Lower leg skin (tissue), 4 donors: Measurements from ENCODE around the gene MBOAT2. TPM values are rescaled to one million over a fixed set of nuclear protein-coding genes. Genes with fewer than 3 reads are reported as not detected.

Source experiments
- DNase-seq, 2 donors: peaks; one replicate each; pipeline ENCODE4 v3.0.0-alpha.2; 2019; ENCODE audit warnings: low spot score in 2 of 2
- H3K4me3 ChIP-seq: fragments of 200-600 bp; sonication (generic); 2 replicates; pipeline ENCODE4 v1.5.1; 2017; ENCODE audit warnings: mild to moderate bottlenecking, low read depth; ENCODE audit not compliant: poor library complexity, severe bottlenecking
- POLR2A ChIP-seq, 2 donors: fragments of 450-650 bp; IDR thresholded peaks; one replicate each; pipeline ENCODE4 v1.6.1; 2016 to 2017; ENCODE audit warnings: antibody characterized with exemption in 2 of 2, mild to moderate bottlenecking in 1 of 2, moderate library complexity in 1 of 2
- WGBS, 2 donors: methylation state at CpG; one replicate each; pipeline ENCODE4 v1.1.5; 2018; 5-methylcytosine and 5-hydroxymethylcytosine counted together
- intact Hi-C: fragments of 100-400 bp; cut with DNase I; formaldehyde crosslinking; loops from one replicate; pipeline ENCODE4 v1.15.0; 2023; ENCODE audit warnings: low total_unique reads
- total RNA-seq, 4 donors: library from RNA; depleted of rRNA; stranded (reverse); fragments of >200 nt; gene quantifications; one replicate each; pipeline ENCODE4 v1.1.0, GENCODE V29; 2016
- TF ChIP-seq, protein P1 (sequence below), 3 donors: fragments of 450-650 bp; IDR thresholded peaks; one replicate each; pipeline ENCODE4 v1.5.1; 2016; ENCODE audit warnings: antibody characterized with exemption in 3 of 3, mild to moderate bottlenecking in 3 of 3, moderate library complexity in 2 of 3

MBOAT2 gene
- total RNA-seq, 4 donors from 2014 or later, result 47.2 to 92.3 (median 76.4) TPM

DNA sequence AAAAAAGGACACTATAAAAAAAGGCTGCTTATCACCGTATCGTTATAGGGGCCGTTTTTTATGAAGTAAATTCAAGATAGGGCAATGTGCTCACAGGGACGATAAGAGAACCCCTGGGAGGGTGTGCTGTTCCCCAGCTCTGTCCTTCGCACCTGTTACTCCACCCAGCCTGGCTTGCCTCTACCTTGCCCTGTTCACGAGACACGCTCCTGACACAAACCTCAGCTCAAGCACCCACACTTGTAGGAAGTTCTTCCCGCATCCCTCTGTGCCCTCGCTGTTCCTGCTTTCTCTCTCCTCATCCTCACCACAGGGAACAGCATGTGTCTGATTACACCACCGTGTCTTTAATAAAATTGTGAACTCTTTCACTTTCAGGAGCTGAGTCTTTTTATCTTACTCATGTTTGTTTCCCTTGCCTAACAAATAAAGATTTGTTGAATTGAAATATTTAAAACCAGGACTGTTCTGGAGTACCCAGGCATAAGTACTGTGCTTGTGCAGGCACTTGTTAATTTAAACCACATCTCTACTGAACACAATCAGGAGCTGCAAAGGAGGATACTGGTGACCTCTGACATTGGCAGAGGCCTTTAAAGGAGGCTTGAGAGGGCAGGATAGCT lies 140.0 kb downstream of the MBOAT2 start:
- TF ChIP-seq, protein P1, sequence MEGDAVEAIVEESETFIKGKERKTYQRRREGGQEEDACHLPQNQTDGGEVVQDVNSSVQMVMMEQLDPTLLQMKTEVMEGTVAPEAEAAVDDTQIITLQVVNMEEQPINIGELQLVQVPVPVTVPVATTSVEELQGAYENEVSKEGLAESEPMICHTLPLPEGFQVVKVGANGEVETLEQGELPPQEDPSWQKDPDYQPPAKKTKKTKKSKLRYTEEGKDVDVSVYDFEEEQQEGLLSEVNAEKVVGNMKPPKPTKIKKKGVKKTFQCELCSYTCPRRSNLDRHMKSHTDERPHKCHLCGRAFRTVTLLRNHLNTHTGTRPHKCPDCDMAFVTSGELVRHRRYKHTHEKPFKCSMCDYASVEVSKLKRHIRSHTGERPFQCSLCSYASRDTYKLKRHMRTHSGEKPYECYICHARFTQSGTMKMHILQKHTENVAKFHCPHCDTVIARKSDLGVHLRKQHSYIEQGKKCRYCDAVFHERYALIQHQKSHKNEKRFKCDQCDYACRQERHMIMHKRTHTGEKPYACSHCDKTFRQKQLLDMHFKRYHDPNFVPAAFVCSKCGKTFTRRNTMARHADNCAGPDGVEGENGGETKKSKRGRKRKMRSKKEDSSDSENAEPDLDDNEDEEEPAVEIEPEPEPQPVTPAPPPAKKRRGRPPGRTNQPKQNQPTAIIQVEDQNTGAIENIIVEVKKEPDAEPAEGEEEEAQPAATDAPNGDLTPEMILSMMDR (IDR thresholded peaks at IDR 0.05), result no peak
- TF ChIP-seq POLR2A (IDR thresholded peaks at IDR 0.05), result no peak
- H3K4me3 ChIP-seq, result no peak overlapping the region
- WGBS, 2 donors, result 92 to 93% methylated on average over 10 of the region's 10 CpGs
- intact Hi-C loops, result no loop called here
- peak in 1 of 2 donors; percentile 53 for DNase-seq

DNA sequence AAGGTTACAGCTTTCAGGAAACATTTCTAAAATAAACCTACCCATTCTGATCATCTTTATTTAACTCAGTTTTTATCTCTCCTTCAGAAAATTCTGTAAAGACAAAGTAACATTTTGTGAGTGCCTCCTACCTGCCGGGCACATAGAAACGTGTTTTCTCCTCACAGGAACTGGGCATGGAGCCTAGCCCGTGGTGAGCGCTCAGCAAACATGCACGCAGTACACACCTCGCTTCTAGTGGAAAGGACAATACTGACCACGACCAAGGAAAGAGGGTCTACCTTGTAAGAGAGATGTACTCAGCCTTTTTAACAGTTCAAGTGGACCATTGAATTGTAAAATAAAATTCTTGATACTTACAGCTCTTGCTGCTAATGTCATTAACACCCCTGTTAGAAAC lies 141.3 kb downstream of the MBOAT2 start:
- TF ChIP-seq POLR2A (IDR thresholded peaks at IDR 0.05), result no peak
- TF ChIP-seq, protein P1 (IDR thresholded peaks at IDR 0.05), result no peak
- intact Hi-C loops, result no loop called here
- DNase-seq, result peak in 1 of 2 donors; percentile 34
- H3K4me3 ChIP-seq, result no peak overlapping the region
- WGBS, 2 donors, result 77 to 87% methylated on average over 7 of the region's 7 CpGs

DNA sequence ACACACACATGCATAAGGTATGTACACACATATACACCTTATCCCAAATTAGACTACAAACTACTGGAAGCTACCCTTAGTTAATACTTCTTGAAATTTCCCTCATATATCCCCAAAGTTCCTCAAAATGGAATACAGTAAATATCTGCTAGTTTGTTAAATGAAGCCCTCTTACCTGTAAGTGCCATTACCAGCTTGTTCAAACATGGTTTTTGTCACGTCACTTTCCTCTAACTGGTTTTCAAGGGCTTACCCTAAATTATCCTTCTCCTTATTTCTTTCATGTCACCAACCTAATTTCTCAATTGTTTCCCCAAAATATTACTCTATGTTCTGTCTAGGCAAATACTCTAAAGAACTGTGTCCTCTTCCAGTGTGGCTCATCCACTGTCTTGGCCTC lies 141.7 kb downstream of the MBOAT2 start:
- intact Hi-C loops, result no loop called here
- no peak overlapping the region for H3K4me3 ChIP-seq
- WGBS, 2 donors, result 39 to 96% methylated on average over 1 of the region's 1 CpG
- TF ChIP-seq, protein P1 (IDR thresholded peaks at IDR 0.05), result no peak
- TF ChIP-seq POLR2A (IDR thresholded peaks at IDR 0.05), result no peak
- no peak for DNase-seq

DNA sequence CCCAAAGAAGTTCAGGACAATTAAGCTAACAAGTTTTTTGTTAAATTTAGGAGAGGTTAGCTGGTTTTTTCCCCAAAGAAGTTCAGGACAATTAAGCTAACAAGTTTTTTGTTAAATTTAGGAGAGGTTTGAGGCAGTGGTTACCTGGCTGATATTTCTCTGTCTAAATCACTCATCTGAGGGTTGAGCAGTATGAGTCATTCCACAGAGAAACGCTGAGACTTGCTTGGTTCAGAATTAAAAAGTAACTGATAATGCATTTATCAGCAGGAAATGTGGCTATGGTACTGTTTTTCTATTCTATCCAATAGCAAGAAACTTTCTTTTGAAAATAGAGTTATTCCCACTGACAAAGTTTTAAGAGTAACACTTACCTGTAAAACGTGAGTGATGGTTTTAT lies 143.2 kb downstream of the MBOAT2 start:
- no peak overlapping the region for H3K4me3 ChIP-seq
- intact Hi-C loops, result no loop called here
- 49 to 53% methylated on average over 2 of the region's 2 CpGs for WGBS, 2 donors
- TF ChIP-seq POLR2A (IDR thresholded peaks at IDR 0.05), result no peak
- TF ChIP-seq, protein P1 (IDR thresholded peaks at IDR 0.05), result no peak
- DNase-seq, result no peak

DNA sequence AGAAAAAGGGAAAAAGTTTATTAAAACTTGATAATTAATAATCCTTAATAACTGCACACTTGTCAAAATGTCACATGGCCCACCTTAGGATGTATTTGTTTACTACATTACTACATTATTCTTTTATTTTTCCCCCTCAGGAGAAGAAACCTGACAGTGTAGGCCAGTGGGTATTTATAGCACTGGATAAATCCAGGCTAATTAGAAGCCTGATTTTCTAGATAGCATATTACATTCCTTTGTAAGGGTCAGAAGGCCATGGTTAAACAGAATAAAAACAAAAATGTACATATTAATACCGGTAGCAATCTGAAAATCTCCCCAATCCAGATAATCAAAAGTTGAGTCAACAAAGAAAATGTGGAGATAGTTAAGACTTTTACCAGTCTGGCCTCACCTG lies 144.6 kb downstream of the MBOAT2 start:
- DNase-seq, result no peak
- intact Hi-C loops, result no loop called here
- 64 to 77% methylated on average over 1 of the region's 1 CpG for WGBS, 2 donors
- TF ChIP-seq, protein P1 (IDR thresholded peaks at IDR 0.05), result no peak
- no peak for TF ChIP-seq POLR2A (IDR thresholded peaks at IDR 0.05)
- no peak overlapping the region for H3K4me3 ChIP-seq

DNA sequence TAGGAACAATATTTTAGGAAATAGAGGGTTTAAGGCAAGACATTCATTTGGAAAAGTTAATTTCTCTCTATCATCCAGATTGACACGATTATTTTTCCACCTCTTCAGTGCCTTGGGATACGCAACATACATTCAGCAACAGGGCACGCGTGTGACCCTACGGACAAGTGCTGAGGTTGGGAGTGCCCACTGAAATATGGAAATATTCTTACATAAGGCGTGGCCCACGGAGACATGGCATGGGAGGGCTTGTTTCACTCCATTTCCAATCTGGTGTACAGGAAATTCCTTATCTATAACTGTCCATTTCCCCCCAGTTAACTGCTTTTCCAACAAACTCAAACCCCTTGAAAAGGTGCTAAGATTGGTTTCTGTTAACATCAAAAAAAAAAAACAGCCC lies 145.2 kb downstream of the MBOAT2 start:
- TF ChIP-seq, protein P1 (IDR thresholded peaks at IDR 0.05), result no peak
- TF ChIP-seq POLR2A (IDR thresholded peaks at IDR 0.05), result no peak
- WGBS, 2 donors, result 88 to 89% methylated on average over 7 of the region's 7 CpGs
- intact Hi-C loops, result no loop called here
- DNase-seq, result no peak
- no peak overlapping the region for H3K4me3 ChIP-seq
